Hematopoietic multipotent progenitor cell treated with erythropoietin and hydrocortisone succinate and interleukin-3 and kit ligand, for 15 days (in vitro differentiated cells): ENCODE measurements around the gene CDC42EP5.

Experiments used
- DNase-seq: peaks from one replicate; pipeline ENCODE4 v3.0.0-alpha.2; 2015; ENCODE audit warnings: low spot score

The CDC42EP5 gene

DNA sequence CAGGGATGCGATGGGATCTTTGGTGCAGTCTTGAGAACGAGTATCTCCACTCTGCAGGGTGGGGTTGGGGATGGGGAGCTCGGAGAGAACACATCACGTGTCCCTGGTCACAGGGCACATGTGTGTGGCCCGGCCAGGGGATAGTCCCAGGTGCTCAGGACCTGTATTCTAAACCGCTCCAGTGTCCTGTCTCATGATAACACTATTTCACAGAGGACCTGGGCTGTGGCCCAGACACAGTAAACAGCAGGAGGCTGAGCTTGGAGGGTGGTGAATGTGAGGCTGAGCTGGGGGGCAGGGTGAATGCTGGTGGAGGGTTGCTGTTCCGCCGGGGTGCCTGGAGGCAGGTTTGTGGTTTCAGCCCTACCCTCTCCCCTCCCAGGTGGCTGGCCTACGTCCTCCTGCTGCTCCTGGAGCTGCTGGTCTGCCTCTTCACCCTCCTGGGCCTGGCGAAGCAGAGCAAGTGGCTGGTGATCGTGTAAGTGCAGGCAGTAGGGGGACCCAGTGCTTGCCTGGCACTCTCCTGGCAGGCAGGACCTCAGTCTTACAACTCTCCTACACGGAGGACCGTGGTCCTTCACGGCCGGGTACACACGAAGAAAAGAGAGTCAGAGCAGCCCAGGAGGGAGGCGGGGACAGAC, 46.7 kb downstream of the CDC42EP5 start:
- no peak for DNase-seq

DNA sequence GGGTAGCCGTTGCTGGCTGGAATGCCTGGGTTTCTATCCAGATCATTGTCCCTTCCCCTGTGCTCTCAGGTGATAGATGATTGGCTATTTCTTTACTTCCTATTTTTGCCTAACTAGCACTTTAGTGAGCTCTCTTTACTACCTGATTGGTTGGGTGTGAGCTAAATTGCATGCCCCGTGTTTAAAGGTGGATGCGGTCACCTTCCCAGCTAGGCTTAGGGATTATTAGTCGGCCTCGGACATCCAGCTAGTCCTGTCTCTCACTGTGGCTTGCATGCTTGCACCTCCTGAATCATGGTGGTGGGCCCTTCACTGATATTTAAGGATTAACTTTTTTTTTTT, 47.7 kb downstream of the CDC42EP5 start:
- no peak for DNase-seq

DNA sequence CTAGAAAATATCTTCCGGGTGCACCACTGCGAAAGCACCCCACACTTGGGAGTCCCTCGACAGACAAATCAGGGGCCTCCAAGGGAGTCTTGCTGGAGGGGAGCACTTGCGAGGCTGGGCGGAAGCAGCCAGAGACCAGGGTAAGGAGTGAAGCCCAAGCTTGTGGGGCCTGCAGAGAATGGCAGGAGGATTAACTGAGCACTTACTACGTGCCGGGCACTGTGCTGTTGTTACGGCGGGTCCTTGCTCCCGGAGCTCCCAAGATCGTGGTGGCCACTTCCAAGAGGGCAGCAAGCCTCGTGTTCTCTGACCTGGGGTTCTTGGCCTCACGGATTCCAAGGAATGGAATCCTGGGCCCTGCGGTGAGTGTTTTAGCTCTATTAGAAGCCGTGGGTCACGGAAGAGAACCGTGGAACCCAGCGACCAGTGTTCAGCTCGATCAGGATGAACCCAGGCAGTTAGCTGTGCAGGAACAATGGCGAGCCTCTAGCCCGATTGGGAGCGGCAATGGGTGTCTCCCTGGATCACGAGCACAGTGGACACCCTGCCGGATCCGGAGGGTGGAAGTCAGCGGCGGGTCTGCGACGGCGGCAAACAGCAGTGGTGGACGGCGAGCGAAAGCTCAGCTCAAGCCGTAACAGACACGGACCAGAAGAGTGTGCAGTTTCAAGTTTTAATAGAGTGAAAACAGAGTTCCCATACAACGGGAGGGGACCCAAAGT, 48.3 kb downstream of the CDC42EP5 start:
- DNase-seq, result no peak

DNA sequence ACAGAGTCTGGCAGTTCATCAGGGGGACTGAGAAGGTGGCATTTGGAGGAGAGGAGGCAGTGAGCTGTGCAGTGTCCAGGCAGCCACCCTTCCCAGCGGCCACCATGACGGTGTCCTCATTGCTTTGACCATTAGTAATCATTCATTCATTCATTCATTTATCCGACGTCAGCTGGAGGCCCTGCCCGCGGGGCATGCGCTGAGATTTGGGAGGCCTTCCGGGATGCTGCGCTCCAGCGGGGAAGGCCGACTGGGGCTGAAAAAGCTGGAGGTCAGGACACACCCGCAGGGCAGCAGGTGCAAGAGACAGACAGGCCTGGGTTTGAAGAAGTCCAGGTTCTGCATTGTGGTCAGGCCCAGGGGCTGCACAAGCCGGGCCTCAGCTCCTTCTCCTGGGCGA, 48.9 kb downstream of the CDC42EP5 start:
- DNase-seq, result no peak

DNA sequence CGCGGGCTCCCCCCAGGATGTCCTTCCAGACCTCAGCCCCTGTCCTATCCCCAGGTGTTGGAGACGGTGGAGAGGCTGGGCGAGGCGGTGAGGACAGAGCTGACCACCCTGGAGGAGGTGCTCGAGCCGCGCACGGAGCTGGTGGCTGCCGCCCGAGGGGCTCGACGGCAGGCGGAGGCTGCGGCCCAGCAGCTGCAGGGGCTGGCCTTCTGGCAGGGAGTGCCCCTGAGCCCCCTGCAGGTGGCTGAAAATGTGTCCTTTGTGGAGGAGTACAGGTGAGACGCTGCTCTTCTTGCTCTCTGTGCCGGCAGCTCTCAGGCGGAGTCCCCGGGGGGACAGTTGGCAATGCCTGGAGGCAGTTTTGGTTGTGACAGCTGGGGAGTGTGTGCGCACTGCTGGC, 51.0 kb downstream of the CDC42EP5 start:
- DNase-seq, result no peak

DNA sequence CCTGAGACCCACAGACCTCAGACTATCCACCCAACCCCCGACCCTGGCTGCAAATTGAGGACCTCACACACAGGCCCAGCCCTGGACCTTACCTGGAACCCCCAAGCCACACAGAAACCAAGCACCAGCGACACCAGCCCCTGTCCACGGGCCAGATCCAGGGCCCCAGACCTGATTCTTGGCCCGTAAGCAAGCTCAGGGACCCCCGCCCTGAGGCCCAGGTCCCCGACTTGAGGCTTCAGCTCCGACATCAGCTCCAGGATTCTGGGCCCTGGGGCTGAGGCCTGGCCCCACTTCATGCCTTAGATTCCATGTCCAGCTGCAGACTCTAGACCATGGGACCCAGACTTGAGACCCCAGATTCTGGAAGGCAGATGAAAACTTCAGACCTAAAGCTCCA, 51.6 kb downstream of the CDC42EP5 start:
- no peak for DNase-seq

DNA sequence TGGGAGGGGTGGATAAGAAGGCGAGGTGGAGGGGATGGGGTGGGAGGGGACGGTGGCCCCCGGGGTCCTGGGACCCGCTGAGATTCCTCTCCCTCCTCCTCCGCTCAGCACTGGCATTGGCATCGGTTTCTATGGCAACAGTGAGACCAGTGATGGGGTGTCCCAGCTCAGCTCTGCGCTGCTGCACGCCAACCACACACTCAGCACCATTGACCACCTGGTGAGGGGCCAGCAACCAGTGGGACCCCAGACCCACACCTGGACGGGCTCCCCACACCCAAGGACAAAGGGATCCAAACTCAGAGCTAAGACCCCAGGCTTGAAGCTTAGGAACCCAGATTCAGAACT, 52.0 kb downstream of the CDC42EP5 start:
- no peak for DNase-seq

DNA sequence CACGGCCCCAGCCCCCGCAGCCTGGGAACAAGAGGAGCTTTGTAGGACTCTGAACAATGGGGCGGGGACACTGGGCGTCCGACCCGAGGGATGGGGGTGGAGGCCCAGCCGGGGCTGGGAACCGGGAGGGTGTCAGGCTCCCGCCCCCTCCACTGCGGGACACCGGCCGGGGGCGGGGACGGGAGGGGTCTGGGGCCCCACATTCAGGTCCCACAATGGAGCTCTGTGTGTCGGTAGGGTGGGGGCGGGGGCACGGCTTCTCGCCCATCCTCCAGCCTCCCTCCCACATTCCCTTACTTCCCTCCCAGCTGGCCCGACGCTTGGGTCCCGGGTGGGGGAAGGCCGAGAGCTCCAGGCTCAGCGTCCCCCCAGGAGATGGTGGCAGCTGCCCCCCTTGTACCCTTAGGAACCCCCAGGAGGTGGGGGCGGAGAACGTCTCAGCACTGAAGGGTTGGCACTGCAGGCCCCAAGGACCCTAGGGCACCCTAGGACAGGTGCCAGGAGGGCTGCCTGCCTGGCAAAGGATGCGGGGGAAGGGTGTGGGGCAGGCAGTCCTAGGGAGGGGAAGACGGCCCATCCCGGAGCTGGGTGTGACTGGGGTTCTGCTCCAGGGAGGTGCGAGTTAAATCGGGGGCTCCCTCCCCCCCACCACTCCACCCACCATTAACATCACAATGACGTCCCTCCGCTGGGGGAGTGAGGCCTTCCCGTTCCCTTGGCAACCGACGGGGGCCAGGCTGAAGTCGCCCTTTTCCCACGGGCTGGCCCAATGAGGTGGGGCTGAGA, 52.5 kb downstream of the CDC42EP5 start:
- DNase-seq, result no peak

DNA sequence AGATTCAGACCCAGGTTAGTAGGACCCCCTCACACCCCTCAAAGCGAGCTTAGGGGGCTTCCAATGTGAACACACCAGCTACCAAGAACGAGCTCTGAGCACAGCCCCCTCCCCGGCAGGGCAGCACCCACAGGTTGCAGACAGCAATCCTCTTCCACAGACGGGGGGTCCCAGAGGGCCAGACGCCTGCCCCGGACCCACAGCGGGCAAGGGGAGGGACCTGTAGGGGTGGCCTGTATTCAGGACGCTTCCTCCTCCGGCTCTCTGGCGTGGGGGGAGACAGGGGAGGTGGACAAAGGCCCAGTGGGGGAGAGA, 53.1 kb downstream of the CDC42EP5 start:
- no peak for DNase-seq

DNA sequence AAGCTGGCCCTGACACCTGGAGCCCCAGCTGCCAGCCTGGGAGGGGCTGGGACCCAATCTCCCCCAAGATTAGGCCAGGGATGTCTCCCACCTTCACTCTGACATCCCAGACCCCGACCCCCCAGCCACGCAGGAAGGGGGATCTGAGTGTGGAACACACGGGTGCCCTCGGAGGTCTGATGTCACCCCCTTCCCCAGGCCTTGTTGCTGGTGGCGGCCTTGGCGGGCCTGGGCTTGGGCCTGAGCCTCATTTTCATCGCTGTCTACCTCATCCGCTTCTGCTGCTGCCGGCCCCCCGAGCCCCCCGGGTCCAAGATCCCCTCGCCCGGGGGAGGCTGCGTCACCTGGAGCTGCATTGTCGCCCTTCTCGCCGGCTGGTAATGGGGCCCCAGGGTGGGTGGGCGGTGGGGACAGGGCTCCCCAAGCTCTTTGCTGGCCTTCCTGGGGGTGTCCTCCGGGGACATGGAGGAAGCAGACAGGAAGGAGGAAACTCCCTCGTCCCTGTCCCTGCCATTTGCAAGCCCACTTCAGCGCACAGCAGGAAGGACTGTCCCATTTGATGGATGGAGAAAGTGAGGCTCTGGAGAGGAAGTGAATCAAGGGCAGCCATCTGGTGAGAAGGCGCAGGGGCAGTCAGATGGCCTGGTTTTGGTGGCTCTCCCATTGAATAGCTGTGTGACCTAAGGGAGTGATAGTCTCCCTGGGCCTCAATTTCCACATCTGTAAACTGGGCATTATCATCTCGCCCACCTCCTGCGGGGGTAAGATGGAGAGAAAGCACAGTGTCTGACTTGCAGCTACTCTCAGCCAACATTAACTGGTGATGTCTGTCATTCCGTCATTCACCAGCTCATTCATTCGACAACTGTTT, 53.9 kb downstream of the CDC42EP5 start:
- DNase-seq, result no peak

DNA sequence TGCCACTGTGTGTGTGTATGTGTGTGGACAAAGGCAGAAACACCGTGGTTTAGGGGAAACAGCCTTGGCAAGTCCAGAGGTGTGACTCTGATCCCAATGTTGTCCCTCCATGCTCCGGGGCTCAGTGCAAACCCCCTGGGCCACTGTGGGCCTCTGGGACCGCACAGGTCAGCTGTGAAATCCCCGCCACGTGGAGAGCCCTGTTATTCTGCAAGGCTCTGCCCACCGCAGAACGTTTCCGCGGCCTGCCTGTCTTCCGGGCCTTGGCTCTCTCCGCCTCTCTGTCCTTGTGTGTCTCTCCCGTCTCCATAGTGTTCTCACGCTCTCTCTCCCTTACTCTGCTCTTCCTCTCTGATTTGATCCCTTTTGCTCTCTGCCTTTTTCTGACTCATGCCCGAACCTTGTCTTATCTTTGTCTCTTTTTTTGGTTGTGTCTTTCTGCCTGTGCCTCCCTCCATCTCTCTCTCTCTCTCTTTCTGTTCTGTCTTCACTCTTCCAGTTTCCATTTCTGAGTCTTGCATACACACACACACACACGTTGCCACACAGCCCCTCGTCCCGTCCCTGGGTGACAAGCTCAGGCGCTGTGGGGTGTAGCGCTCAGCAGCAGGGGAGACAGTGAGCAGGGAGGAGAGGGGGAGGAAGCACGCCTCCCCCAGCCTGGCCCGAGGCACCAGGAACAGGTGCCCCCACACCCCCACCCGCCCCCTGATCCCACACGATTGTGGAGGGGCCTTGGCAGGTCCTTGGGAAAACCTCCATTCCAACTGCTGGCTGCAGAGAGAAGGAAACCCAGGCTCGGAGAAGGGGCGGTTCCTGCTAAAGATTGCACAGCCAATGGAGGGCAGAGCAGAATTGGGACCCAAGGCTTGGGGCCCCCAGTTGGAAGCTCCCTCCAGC, 54.8 kb downstream of the CDC42EP5 start:
- DNase-seq, result no peak

DNA sequence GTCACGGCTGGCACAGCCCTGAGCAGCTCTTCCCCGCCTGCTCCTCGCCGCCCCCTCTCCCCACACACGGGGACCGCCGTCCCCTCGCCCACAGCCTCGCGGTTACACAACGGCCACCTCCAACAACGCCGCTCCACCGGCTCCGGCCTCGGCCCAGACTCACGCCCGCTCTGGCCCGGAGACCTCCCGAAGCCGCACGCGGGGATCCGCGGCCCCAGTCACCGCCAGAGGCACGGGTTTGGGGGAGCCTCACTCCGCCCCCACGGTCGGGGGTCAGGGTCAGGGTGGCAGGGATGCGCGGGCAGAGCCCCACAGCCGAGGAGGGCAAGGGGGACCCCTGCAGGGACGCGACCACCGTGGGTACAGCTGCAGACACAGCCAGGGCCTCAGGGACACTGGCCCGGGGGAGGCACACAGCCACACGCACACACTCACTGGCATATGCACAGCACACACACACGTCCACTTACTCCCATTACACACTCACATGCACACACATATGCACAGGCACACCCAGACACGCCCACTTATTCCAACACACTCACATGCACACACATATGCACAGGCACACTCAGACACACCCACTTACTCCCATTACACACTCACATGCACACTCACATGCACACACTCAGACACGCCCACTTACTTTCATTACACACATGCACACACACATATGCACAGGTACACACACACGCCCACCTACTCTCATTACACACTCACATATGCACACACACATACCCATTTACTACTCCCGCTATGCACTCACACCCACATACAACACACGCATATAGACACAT, 56.2 kb downstream of the CDC42EP5 start:
- DNase-seq, result no peak

DNA sequence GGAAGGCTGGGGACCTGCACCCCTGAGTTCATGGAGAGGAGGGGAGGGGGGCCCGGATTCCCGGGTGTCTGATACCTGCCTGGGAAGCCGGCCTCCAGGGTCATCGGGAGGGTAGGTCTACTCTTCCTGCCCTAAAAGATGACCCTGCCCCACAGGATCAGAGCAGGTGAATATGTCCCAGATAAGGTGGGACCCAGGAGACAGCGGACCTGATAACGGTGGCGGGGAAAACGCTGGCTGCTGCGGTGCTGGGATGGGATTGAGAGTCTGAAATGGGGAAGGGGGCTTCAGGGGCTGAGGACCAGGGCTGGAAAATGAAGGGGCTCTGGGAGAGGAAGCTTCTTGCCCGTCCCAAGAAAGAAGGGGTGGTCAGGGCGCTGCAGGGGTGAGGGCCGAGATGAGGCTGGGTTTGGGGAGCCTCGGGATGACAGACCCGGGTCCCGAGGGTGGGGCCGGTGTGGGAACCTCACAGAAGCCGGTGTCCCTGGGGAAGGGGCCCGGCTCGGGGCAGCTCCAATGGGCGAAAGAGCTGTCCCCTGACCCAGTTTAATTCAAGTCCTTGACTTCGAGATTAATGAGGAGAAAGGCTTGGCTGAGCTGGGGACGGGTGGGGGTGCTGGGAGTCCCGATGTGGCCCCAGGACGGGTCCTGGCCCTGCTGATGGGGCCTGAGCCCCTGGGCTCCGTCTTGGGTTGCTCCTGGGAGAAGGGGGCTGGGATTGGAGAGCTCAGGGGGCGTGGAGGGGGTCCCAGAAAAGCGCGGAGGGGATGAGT, 57.0 kb downstream of the CDC42EP5 start:
- no peak for DNase-seq

DNA sequence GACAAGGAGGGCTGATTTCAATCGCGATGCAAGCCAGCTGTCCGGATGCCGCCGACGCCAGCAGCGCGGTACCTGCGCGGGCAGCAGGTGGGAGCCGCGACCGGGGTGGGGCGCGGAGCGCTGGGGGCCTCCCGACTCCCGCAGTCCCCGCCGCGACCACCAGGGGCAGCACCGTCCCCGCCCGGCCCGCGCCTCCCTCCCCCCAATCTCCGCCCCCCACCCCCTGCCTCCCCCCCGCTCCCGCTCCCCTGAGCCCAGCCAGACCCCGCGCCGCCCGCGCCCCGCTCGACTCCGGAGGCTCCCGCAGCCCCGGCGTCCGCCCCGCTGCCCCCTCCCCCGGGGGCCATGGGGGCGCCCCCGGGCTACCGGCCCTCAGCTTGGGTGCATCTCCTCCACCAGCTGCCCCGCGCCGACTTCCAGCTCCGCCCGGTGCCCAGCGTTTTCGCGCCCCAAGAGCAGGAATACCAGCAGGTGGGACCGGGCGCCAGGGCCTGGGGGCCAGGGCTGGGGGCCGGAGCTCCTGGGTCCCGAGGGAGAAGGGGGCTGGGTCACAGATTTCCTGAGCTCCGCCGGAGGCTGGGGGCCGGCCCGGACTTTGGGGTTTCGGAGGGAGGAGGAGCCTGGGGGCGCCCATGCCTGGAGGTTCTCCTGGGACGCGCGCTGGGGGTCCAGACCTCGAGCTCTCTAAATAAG, 57.7 kb downstream of the CDC42EP5 start, which contains the start of gene TTYH1:
Gene TTYH1 (plus strand): TSS at position 257 of the 693 bp plus-strand sequence. CDS start 89 bp downstream, at position 346.
- no peak for DNase-seq
